ENCODE results near the gene CAP2. TPM values are rescaled to one million over a fixed set of nuclear protein-coding genes. Genes with fewer than 3 reads are reported as not detected.

The CAP2 gene
- total and polyA plus RNA-seq, 2 experiments from 2014 or later = 6.7 to 9.1 TPM

DNA sequence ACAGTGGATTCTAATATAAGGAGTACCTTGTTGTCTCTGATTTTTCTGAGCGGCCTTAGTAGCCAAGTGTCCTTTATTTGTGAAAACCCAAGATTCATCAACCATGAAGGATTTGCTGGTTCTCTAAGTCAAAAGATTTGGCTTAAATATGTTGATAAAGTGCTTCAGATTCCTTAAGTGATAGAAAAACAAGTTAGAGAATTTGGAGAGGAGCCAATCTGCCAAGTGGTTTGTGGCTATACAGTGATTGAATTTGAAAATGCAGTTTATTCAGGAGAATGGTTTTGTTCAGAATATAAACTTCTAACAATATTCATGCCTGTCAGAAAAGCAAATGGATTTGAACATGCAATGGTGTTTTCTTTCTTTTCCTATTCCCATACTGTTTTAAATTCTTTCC is 54.8 kb downstream of the CAP2 start:
- Histone ChIP-seq H4K20me1 (replicated peaks; ENCODE audit: insufficient read depth) (no peaks in the 10 kb centered on the region), H3K4me1 (ENCODE audit: insufficient read depth) (no peaks in the 10 kb centered on the region), H3K4me3 (no peak overlapping the region), H3K36me3 (ENCODE audit: insufficient read depth) (no peaks in the 10 kb centered on the region), H3F3A (replicated peaks; ENCODE audit: low read depth) (no peaks in the 10 kb centered on the region), H3K27ac (ENCODE audit: low read depth) (no peak overlapping the region), H3K9me2 (ENCODE audit: insufficient read depth) (no peaks in the 10 kb centered on the region), H3K27me3 (ENCODE audit: insufficient read depth) (no peaks in the 10 kb centered on the region), H3K79me2 (replicated peaks; ENCODE audit: insufficient read depth) (no peaks in the 10 kb centered on the region), H2AFZ (no peak overlapping the region), H3K4me2 (no peak overlapping the region)
- H3K4me3 Mint-ChIP-seq = no peak overlapping the region
- no peaks in the 10 kb centered on the region for H3K9me3 Mint-ChIP-seq
- DNase-seq (ENCODE audit: low spot score) (no peak), ATAC-seq (no peak)
- no peaks in the 10 kb centered on the region for H3K27me3 Mint-ChIP-seq (ENCODE audit: insufficient read depth, low read depth, poor library complexity)
- no peak for TF ChIP-seq EZH2 (IDR thresholded peaks at IDR 0.05; ENCODE audit: low read depth, unreplicated experiment)
- TF ChIP-seq REST (IDR thresholded peaks at IDR 0.05; ENCODE audit: unreplicated experiment) = no peak
- TF ChIP-seq EZH2phosphoT487 (IDR thresholded peaks at IDR 0.05; ENCODE audit: unreplicated experiment) = no peak
- TF ChIP-seq POLR2AphosphoS5 (IDR thresholded peaks at IDR 0.05; ENCODE audit: low read depth) = no peak
- no peak for TF ChIP-seq ZNF114 (CRISPR knock-in tag; IDR thresholded peaks at IDR 0.05)
- no peaks in the 10 kb centered on the region for H3K36me3 Mint-ChIP-seq (ENCODE audit: low read depth)
- H3K27ac Mint-ChIP-seq = no peak overlapping the region
- no peaks in the 10 kb centered on the region for H3K4me1 Mint-ChIP-seq

GRCh38 chr6:17450397-17450796 is 57.0 kb downstream of the CAP2 start:
- TF ChIP-seq JUNB (IDR thresholded peaks at IDR 0.05; ENCODE audit: unreplicated experiment) = no peak
- TF ChIP-seq EZH2phosphoT487 (IDR thresholded peaks at IDR 0.05; ENCODE audit: unreplicated experiment) = no peak
- no peak for TF ChIP-seq EZH2 (IDR thresholded peaks at IDR 0.05; ENCODE audit: low read depth, unreplicated experiment)
- TF ChIP-seq, protein P1, sequence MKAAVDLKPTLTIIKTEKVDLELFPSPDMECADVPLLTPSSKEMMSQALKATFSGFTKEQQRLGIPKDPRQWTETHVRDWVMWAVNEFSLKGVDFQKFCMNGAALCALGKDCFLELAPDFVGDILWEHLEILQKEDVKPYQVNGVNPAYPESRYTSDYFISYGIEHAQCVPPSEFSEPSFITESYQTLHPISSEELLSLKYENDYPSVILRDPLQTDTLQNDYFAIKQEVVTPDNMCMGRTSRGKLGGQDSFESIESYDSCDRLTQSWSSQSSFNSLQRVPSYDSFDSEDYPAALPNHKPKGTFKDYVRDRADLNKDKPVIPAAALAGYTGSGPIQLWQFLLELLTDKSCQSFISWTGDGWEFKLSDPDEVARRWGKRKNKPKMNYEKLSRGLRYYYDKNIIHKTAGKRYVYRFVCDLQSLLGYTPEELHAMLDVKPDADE (IDR thresholded peaks at IDR 0.05) = no peak
- TF ChIP-seq, protein P2, sequence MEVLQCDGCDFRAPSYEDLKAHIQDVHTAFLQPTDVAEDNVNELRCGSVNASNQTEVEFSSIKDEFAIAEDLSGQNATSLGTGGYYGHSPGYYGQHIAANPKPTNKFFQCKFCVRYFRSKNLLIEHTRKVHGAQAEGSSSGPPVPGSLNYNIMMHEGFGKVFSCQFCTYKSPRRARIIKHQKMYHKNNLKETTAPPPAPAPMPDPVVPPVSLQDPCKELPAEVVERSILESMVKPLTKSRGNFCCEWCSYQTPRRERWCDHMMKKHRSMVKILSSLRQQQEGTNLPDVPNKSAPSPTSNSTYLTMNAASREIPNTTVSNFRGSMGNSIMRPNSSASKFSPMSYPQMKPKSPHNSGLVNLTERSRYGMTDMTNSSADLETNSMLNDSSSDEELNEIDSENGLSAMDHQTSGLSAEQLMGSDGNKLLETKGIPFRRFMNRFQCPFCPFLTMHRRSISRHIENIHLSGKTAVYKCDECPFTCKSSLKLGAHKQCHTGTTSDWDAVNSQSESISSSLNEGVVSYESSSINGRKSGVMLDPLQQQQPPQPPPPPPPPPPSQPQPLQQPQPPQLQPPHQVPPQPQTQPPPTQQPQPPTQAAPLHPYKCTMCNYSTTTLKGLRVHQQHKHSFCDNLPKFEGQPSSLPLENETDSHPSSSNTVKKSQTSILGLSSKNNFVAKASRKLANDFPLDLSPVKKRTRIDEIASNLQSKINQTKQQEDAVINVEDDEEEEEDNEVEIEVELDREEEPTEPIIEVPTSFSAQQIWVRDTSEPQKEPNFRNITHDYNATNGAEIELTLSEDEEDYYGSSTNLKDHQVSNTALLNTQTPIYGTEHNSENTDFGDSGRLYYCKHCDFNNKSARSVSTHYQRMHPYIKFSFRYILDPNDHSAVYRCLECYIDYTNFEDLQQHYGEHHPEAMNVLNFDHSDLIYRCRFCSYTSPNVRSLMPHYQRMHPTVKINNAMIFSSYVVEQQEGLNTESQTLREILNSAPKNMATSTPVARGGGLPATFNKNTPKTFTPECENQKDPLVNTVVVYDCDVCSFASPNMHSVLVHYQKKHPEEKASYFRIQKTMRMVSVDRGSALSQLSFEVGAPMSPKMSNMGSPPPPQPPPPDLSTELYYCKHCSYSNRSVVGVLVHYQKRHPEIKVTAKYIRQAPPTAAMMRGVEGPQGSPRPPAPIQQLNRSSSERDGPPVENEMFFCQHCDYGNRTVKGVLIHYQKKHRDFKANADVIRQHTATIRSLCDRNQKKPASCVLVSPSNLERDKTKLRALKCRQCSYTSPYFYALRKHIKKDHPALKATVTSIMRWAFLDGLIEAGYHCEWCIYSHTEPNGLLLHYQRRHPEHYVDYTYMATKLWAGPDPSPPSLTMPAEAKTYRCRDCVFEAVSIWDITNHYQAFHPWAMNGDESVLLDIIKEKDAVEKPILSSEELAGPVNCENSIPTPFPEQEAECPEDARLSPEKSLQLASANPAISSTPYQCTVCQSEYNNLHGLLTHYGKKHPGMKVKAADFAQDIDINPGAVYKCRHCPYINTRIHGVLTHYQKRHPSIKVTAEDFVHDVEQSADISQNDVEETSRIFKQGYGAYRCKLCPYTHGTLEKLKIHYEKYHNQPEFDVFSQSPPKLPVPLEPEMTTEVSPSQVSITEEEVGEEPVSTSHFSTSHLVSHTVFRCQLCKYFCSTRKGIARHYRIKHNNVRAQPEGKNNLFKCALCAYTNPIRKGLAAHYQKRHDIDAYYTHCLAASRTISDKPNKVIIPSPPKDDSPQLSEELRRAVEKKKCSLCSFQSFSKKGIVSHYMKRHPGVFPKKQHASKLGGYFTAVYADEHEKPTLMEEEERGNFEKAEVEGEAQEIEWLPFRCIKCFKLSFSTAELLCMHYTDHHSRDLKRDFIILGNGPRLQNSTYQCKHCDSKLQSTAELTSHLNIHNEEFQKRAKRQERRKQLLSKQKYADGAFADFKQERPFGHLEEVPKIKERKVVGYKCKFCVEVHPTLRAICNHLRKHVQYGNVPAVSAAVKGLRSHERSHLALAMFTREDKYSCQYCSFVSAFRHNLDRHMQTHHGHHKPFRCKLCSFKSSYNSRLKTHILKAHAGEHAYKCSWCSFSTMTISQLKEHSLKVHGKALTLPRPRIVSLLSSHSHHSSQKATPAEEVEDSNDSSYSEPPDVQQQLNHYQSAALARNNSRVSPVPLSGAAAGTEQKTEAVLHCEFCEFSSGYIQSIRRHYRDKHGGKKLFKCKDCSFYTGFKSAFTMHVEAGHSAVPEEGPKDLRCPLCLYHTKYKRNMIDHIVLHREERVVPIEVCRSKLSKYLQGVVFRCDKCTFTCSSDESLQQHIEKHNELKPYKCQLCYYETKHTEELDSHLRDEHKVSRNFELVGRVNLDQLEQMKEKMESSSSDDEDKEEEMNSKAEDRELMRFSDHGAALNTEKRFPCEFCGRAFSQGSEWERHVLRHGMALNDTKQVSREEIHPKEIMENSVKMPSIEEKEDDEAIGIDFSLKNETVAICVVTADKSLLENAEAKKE (CRISPR knock-in tag; IDR thresholded peaks at IDR 0.05) = no peak
- TF ChIP-seq NANOG (IDR thresholded peaks at IDR 0.05; ENCODE audit: borderline replicate concordance) = no peak
- TF ChIP-seq, protein P3, sequence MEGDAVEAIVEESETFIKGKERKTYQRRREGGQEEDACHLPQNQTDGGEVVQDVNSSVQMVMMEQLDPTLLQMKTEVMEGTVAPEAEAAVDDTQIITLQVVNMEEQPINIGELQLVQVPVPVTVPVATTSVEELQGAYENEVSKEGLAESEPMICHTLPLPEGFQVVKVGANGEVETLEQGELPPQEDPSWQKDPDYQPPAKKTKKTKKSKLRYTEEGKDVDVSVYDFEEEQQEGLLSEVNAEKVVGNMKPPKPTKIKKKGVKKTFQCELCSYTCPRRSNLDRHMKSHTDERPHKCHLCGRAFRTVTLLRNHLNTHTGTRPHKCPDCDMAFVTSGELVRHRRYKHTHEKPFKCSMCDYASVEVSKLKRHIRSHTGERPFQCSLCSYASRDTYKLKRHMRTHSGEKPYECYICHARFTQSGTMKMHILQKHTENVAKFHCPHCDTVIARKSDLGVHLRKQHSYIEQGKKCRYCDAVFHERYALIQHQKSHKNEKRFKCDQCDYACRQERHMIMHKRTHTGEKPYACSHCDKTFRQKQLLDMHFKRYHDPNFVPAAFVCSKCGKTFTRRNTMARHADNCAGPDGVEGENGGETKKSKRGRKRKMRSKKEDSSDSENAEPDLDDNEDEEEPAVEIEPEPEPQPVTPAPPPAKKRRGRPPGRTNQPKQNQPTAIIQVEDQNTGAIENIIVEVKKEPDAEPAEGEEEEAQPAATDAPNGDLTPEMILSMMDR (conservative IDR thresholded peaks at IDR 0.05; ENCODE audit: low read depth in 2 of 2) = no peak
- no peak for ATAC-seq

More at GRCh38 chr6:17450397-17450796, 57.0 kb downstream of the CAP2 start:
- H3K4me2 ChIP-seq = no peak overlapping the region
- H3K79me2 ChIP-seq (replicated peaks; ENCODE audit: insufficient read depth) = no peaks in the 10 kb centered on the region
- H3K27ac ChIP-seq (ENCODE audit: low read depth) = no peak overlapping the region
- Mint-ChIP-seq H3K27ac (no peak overlapping the region), H3K4me1 (peaks cover 11% of the 10 kb centered on the region; the same call in 2 of the 3 replicates), H3K27me3 (ENCODE audit: insufficient read depth, low read depth, poor library complexity) (no peaks in the 10 kb centered on the region), H3K4me3 (no peak overlapping the region), H3K9me3 (no peaks in the 10 kb centered on the region), H3K36me3 (ENCODE audit: low read depth) (no peaks in the 10 kb centered on the region)
- H3K36me3 ChIP-seq (ENCODE audit: insufficient read depth) = no peaks in the 10 kb centered on the region
- H3F3A ChIP-seq (replicated peaks; ENCODE audit: low read depth) = no peaks in the 10 kb centered on the region
- no peaks in the 10 kb centered on the region for H4K20me1 ChIP-seq (replicated peaks; ENCODE audit: insufficient read depth)
- 0 out of 2 replicates have a peak, but pooled peaks cover 6% of the 10 kb centered on the region for H3K4me1 ChIP-seq (ENCODE audit: insufficient read depth)
- H2AFZ ChIP-seq = no peak overlapping the region
- H3K4me3 ChIP-seq = no peak overlapping the region
- no peaks in the 10 kb centered on the region for H3K9me2 ChIP-seq (ENCODE audit: insufficient read depth)
- DNase-seq (ENCODE audit: low spot score) = no peak
- no peaks in the 10 kb centered on the region for H3K27me3 ChIP-seq (ENCODE audit: insufficient read depth)

Measured in GM23338 (cell line).